HEK293 (cell line): ENCODE results near the gene WNT7A.

ENCODE experiments used
- CTCF ChIA-PET: fragments of 350-600 bp; formaldehyde crosslinking; extraction: SDS; loops from one replicate; lab custom pipeline; 2021; ENCODE audit warnings: antibody characterized with exemption; lab: Yijun Ruan, JAX
- POLR2A ChIA-PET: fragments of 300-600 bp; formaldehyde crosslinking; extraction: SDS; loops from one replicate; lab custom pipeline; 2020; ENCODE audit warnings: antibody characterized with exemption, inconsistent platforms; lab: Yijun Ruan, JAX
- H3K27ac ChIP-seq: fragments of 200-500 bp; sonication (Bioruptor generic); 2 replicates; pipeline ENCODE4 v1.5.1; 2014; ENCODE audit warnings: low read depth, low read length, control low read depth, inconsistent platforms; ENCODE audit errors: extremely low read depth
- H3K36me3 ChIP-seq, 2 experiments: fragments of 200-500 bp in 1 of 2; sonication (Bioruptor generic) in 1 of 2; 1 replicate in 1 of 2; 2 replicates in 1 of 2; pipeline ENCODE4 v1.5.1; 2014 to 2017; ENCODE audit warnings: inconsistent platforms in 2 of 2, low read length in 2 of 2; ENCODE audit not compliant: control insufficient read depth in 2 of 2, insufficient read depth in 1 of 2
- H3K4me1 ChIP-seq: fragments of 200-500 bp; sonication (Bioruptor generic); 2 replicates; pipeline ENCODE4 v1.5.1; 2014; ENCODE audit warnings: mild to moderate bottlenecking, low read length, inconsistent platforms; ENCODE audit not compliant: control insufficient read depth, insufficient read depth
- H3K4me3 ChIP-seq: 2 replicates; pipeline ENCODE4 v1.5.1; 2011; ENCODE audit warnings: low read depth, mild to moderate bottlenecking, control low read depth, low read length, moderate library complexity
- H3K9me3 ChIP-seq: fragments of 200-500 bp; sonication (Bioruptor generic); 2 replicates; pipeline ENCODE4 v1.5.1; 2014; ENCODE audit warnings: low read depth, low read length, inconsistent platforms; ENCODE audit not compliant: control insufficient read depth, insufficient read depth
- BCL11B ChIP-seq: fragments of 450-650 bp; formaldehyde crosslinking; IDR thresholded peaks from 2 replicates; pipeline ENCODE4 v1.5.1; 2016; ENCODE audit warnings: low read depth, missing biosample characterization, missing genetic modification characterization
- HIC1 ChIP-seq: fragments of 450-650 bp; formaldehyde crosslinking; IDR thresholded peaks from 2 replicates; pipeline ENCODE4 v1.5.1; 2016; ENCODE audit warnings: missing biosample characterization, missing genetic modification characterization
- SETDB1 ChIP-seq: IDR thresholded peaks from one replicate; pipeline ENCODE4 v1.6.1; 2017; ENCODE audit warnings: mild to moderate bottlenecking, low read length, moderate library complexity, mixed read lengths; ENCODE audit not compliant: insufficient read length
- ZNF133 ChIP-seq: fragments of 450-650 bp; formaldehyde crosslinking; IDR thresholded peaks from 2 replicates; pipeline ENCODE4 v1.5.1; 2016; ENCODE audit warnings: missing biosample characterization, missing genetic modification characterization
- ZNF146 ChIP-seq: fragments of 450-650 bp; formaldehyde crosslinking; IDR thresholded peaks from 2 replicates; pipeline ENCODE4 v1.5.1; 2016; ENCODE audit warnings: missing biosample characterization, missing genetic modification characterization
- ZNF155 ChIP-seq: fragments of 450-650 bp; formaldehyde crosslinking; IDR thresholded peaks from 2 replicates; pipeline ENCODE4 v1.5.1; 2016; ENCODE audit warnings: missing biosample characterization, missing genetic modification characterization
- ZNF175 ChIP-seq: fragments of 450-650 bp; formaldehyde crosslinking; IDR thresholded peaks from 2 replicates; pipeline ENCODE4 v1.5.1; 2016; ENCODE audit warnings: missing biosample characterization, missing genetic modification characterization
- ZNF426 ChIP-seq: fragments of 450-650 bp; formaldehyde crosslinking; IDR thresholded peaks from 2 replicates; pipeline ENCODE4 v1.5.1; 2017; ENCODE audit warnings: missing biosample characterization, missing genetic modification characterization, mild to moderate bottlenecking, inconsistent platforms, moderate library complexity
- ZNF488 ChIP-seq: fragments of 450-650 bp; formaldehyde crosslinking; IDR thresholded peaks from 2 replicates; pipeline ENCODE4 v1.5.1; 2016; ENCODE audit warnings: missing biosample characterization, missing genetic modification characterization
- ZNF558 ChIP-seq: fragments of 450-650 bp; formaldehyde crosslinking; IDR thresholded peaks from 2 replicates; pipeline ENCODE4 v1.5.1; 2016; ENCODE audit warnings: missing biosample characterization, missing genetic modification characterization
- ZNF585B ChIP-seq: fragments of 450-650 bp; formaldehyde crosslinking; IDR thresholded peaks from 2 replicates; pipeline ENCODE4 v1.5.1; 2016; ENCODE audit warnings: missing biosample characterization, missing genetic modification characterization
- ZNF670 ChIP-seq: fragments of 450-650 bp; formaldehyde crosslinking; IDR thresholded peaks from 2 replicates; pipeline ENCODE4 v1.5.1; 2016; ENCODE audit warnings: missing biosample characterization, missing genetic modification characterization, low read depth
- ZNF677 ChIP-seq: fragments of 450-650 bp; IDR thresholded peaks from 2 replicates; pipeline ENCODE4 v1.5.0; 2018; ENCODE audit warnings: missing biosample characterization, mild to moderate bottlenecking, missing genetic modification characterization, moderate library complexity
- ZNF76 ChIP-seq: fragments of 450-650 bp; formaldehyde crosslinking; IDR thresholded peaks from 2 replicates; pipeline ENCODE4; 2016; ENCODE audit warnings: low read depth, missing biosample characterization, missing genetic modification characterization, borderline replicate concordance
- ZNF791 ChIP-seq: fragments of 450-650 bp; formaldehyde crosslinking; IDR thresholded peaks from 2 replicates; pipeline ENCODE4 v1.5.1; 2016; ENCODE audit warnings: missing biosample characterization, missing genetic modification characterization
- ZNF830 ChIP-seq: fragments of 450-650 bp; IDR thresholded peaks from 2 replicates; pipeline ENCODE4 v1.5.0; 2018; ENCODE audit warnings: missing biosample characterization, missing genetic modification characterization, low read depth, mild to moderate bottlenecking, moderate library complexity
- TF ChIP-seq, protein P1 (sequence below): fragments of 450-650 bp; formaldehyde crosslinking; IDR thresholded peaks from 2 replicates; pipeline ENCODE4 v1.5.1; 2016; ENCODE audit warnings: missing biosample characterization, missing genetic modification characterization
- TF ChIP-seq, protein P2 (sequence below): fragments of 450-650 bp; formaldehyde crosslinking; IDR thresholded peaks from 2 replicates; pipeline ENCODE4 v1.5.1; 2016; ENCODE audit warnings: missing biosample characterization, missing genetic modification characterization, borderline replicate concordance
- TF ChIP-seq, protein P3 (sequence below): fragments of 450-650 bp; formaldehyde crosslinking; IDR thresholded peaks from 2 replicates; pipeline ENCODE4 v1.5.1; 2016; ENCODE audit warnings: missing biosample characterization, missing genetic modification characterization

WNT7A gene

GRCh38 chr3:13845806-13846205, 34.1 kb downstream of the WNT7A start:
- H3K36me3 ChIP-seq: no peaks in the 10 kb centered on the region
- POLR2A ChIA-PET: no interaction called here
- CTCF ChIA-PET: interaction anchor here (0.9 kb wide), 1 partner anchor 189 kb away, joined by 3 read pairs; no protein-coding TSS in a partner anchor

DNA sequence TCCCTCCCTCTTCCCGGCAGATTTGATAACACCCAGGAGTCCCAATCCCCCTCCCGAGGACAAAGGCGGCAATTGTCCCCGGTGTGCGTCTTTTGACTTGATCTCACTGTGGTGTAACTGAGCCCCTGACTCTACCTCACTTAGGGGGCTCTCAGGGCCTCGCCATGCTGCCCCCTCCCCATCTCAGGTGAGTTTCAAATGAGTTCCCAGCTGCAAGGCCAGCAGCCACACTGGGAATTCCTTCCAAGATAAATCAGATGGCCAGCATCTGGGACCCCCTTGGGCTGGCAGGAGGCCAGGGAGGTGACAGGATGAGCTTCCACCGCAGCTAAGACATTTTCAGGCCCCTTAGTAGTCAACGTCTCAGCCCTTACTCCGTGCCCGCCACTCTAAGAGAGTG, 35.0 kb downstream of the WNT7A start:
- Histone ChIP-seq H3K4me3 (no peak overlapping the region), H3K27ac (no peak overlapping the region), H3K36me3 (no peaks in the 10 kb centered on the region), H3K4me1 (no peaks in the 10 kb centered on the region), H3K9me3 (no peaks in the 10 kb centered on the region)
- CTCF ChIA-PET: interaction anchor here (0.5 to 0.9 kb wide), 2 partner anchors 188 to 1500 kb away, joined by 3 read pairs; no protein-coding TSS in a partner anchor
- POLR2A ChIA-PET: no interaction called here
- TF ChIP-seq BCL11B (tag by site-specific recombination): no peak
- TF ChIP-seq SETDB1: no peak
- no peak for TF ChIP-seq ZNF830 (tag by site-specific recombination)
- TF ChIP-seq ZNF670 (tag by site-specific recombination): no peak
- TF ChIP-seq ZNF677: no peak
- TF ChIP-seq HIC1: no peak
- TF ChIP-seq, protein P1, sequence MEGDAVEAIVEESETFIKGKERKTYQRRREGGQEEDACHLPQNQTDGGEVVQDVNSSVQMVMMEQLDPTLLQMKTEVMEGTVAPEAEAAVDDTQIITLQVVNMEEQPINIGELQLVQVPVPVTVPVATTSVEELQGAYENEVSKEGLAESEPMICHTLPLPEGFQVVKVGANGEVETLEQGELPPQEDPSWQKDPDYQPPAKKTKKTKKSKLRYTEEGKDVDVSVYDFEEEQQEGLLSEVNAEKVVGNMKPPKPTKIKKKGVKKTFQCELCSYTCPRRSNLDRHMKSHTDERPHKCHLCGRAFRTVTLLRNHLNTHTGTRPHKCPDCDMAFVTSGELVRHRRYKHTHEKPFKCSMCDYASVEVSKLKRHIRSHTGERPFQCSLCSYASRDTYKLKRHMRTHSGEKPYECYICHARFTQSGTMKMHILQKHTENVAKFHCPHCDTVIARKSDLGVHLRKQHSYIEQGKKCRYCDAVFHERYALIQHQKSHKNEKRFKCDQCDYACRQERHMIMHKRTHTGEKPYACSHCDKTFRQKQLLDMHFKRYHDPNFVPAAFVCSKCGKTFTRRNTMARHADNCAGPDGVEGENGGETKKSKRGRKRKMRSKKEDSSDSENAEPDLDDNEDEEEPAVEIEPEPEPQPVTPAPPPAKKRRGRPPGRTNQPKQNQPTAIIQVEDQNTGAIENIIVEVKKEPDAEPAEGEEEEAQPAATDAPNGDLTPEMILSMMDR (tag by site-specific recombination): no peak
- TF ChIP-seq ZNF133 (tag by site-specific recombination): no peak
- no peak for TF ChIP-seq ZNF146 (tag by site-specific recombination)
- no peak for TF ChIP-seq ZNF488

More at GRCh38 chr3:13845806-13846205, 34.1 kb downstream of the WNT7A start:
- Histone ChIP-seq H3K4me1 (no peaks in the 10 kb centered on the region), H3K27ac (no peak overlapping the region), H3K9me3 (no peaks in the 10 kb centered on the region), H3K4me3 (no peak overlapping the region)
- no peak for TF ChIP-seq ZNF791
- TF ChIP-seq, protein P2, sequence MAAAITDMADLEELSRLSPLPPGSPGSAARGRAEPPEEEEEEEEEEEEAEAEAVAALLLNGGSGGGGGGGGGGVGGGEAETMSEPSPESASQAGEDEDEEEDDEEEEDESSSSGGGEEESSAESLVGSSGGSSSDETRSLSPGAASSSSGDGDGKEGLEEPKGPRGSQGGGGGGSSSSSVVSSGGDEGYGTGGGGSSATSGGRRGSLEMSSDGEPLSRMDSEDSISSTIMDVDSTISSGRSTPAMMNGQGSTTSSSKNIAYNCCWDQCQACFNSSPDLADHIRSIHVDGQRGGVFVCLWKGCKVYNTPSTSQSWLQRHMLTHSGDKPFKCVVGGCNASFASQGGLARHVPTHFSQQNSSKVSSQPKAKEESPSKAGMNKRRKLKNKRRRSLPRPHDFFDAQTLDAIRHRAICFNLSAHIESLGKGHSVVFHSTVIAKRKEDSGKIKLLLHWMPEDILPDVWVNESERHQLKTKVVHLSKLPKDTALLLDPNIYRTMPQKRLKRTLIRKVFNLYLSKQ (tag by site-specific recombination): no peak
- TF ChIP-seq, protein P3, sequence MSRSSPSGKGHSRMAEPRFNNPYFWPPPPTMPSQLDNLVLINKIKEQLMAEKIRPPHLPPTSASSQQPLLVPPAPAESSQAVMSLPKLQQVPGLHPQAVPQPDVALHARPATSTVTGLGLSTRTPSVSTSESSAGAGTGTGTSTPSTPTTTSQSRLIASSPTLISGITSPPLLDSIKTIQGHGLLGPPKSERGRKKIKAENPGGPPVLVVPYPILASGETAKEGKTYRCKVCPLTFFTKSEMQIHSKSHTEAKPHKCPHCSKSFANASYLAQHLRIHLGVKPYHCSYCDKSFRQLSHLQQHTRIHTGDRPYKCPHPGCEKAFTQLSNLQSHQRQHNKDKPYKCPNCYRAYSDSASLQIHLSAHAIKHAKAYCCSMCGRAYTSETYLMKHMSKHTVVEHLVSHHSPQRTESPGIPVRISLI (tag by site-specific recombination): no peak
- TF ChIP-seq ZNF585B (tag by site-specific recombination): no peak
- no peak for TF ChIP-seq ZNF155 (tag by site-specific recombination)
- no peak for TF ChIP-seq ZNF76
- TF ChIP-seq ZNF175 (tag by site-specific recombination): no peak
- TF ChIP-seq ZNF558 (tag by site-specific recombination): no peak
- TF ChIP-seq ZNF426 (tag by site-specific recombination): no peak
